HCT116 (cell line): ENCODE measurements around the gene UNC79. TPM values are rescaled to one million over a fixed set of nuclear protein-coding genes. Genes with fewer than 3 reads are reported as not detected.

Experiments
- ATAC-seq: fragments of 200-7000 bp; cut with Tn5 transposase; 2 replicates; pipeline ENCODE4 v1.9.1; 2020; ENCODE audit warnings: mild to moderate bottlenecking, moderate library complexity
- BruUV-seq: library from RNA; stranded (reverse); fragments of 400-500 nt; replicated peaks from 2 replicates; lab custom pipeline; 2021; lab: Mats Ljungman, UMichigan
- CTCF ChIA-PET: fragments of 300-600 bp; sonication (Branson Sonifier 250); formaldehyde crosslinking; loops from one replicate; lab custom pipeline; 2021; ENCODE audit warnings: antibody characterized with exemption; lab: Charles Lee
- POLR2A ChIA-PET: fragments of 300-600, 350-600 bp; sonication (Branson Sonifier 250); formaldehyde crosslinking; loops from one replicate; lab custom pipeline; 2021; ENCODE audit warnings: antibody characterized with exemption; lab: Charles Lee
- RAD21 ChIA-PET, 2 experiments: fragments of 300-600 bp; sonication (Branson Sonifier 250); formaldehyde crosslinking; loops; one replicate each; lab custom pipeline; 2023; ENCODE audit warnings: low total read pairs in 2 of 2; ENCODE audit not compliant: uncharacterized antibody in 2 of 2, unreplicated experiment in 2 of 2, low non-redundant PET in 1 of 2; lab: Charles Lee
- DNase-seq: peaks from one replicate; pipeline ENCODE4 v3.0.0-alpha.2; 2010; ENCODE audit warnings: low read depth, low spot score
- H2AFZ ChIP-seq: fragments of 200-600 bp; shearing (Covaris generic), sonication (generic); 2 replicates; pipeline ENCODE4 v1.6.1; 2017; ENCODE audit warnings: low read depth, mixed run types, mixed read lengths, antibody characterized with exemption, low read length; ENCODE audit not compliant: poor library complexity, severe bottlenecking
- H3K27ac ChIP-seq: 2 replicates; pipeline ENCODE4 v1.5.1; 2012; ENCODE audit warnings: low read depth, low read length
- H3K27me3 ChIP-seq: fragments of 200-600 bp; sonication (generic); 2 replicates; pipeline ENCODE4 v1.6.1; 2016; ENCODE audit warnings: mixed run types, low read length, mixed read lengths; ENCODE audit not compliant: insufficient read depth
- H3K36me3 ChIP-seq, 2 experiments: fragments of 200-500 bp in 1 of 2; fragments of 200-600 bp in 1 of 2; sonication (Bioruptor generic) in 1 of 2; sonication (generic) in 1 of 2; 2 replicates each; pipeline versions ENCODE4 v1.5.1 to v1.6.1; 2014 to 2016; ENCODE audit warnings: low read length in 2 of 2, inconsistent platforms in 1 of 2, mixed read lengths in 1 of 2, mixed run types in 1 of 2; ENCODE audit not compliant: insufficient read depth in 2 of 2, control insufficient read depth in 1 of 2
- H3K4me1 ChIP-seq, 2 experiments: fragments of 200-600 bp in 1 of 2; sonication (generic) in 1 of 2; 2 replicates each; pipeline versions ENCODE4 v1.5.1 to v1.6.1; 2012 to 2017; ENCODE audit warnings: low read length in 2 of 2, inconsistent platforms in 1 of 2, mild to moderate bottlenecking in 1 of 2, mixed read lengths in 1 of 2, mixed run types in 1 of 2, moderate library complexity in 1 of 2; ENCODE audit not compliant: insufficient read depth in 2 of 2, control insufficient read depth in 1 of 2
- H3K4me2 ChIP-seq: fragments of 200-600 bp; sonication (generic); 2 replicates; pipeline ENCODE4 v1.6.1; 2017; ENCODE audit warnings: mixed run types, low read length, mixed read lengths
- H3K4me3 ChIP-seq, 2 experiments: fragments of 200-600 bp in 1 of 2; sonication (generic) in 1 of 2; replicated peaks in 1 of 2; 2 replicates each; pipeline ENCODE4 v1.5.1; 2011 to 2016; ENCODE audit warnings: low read length in 2 of 2, control low read depth in 1 of 2, low read depth in 1 of 2, mild to moderate bottlenecking in 1 of 2, mixed read lengths in 1 of 2, mixed run types in 1 of 2
- H3K79me2 ChIP-seq: fragments of 200-600 bp; sonication (generic); 2 replicates; pipeline ENCODE4 v1.6.1; 2017; ENCODE audit warnings: mild to moderate bottlenecking, mixed run types, low read length, moderate library complexity, mixed read lengths; ENCODE audit not compliant: insufficient read depth
- H3K9ac ChIP-seq: fragments of 200-600 bp; sonication (generic); 2 replicates; pipeline ENCODE4 v1.6.1; 2016; ENCODE audit warnings: low read length, mixed read lengths
- H3K9me2 ChIP-seq: fragments of 200-600 bp; sonication (generic), shearing (Covaris generic); 2 replicates; pipeline ENCODE4 v1.6.1; 2017; ENCODE audit warnings: mixed run types, mild to moderate bottlenecking, moderate library complexity; ENCODE audit not compliant: insufficient read depth
- H3K9me3 ChIP-seq, 2 experiments: fragments of 200-500 bp in 1 of 2; fragments of 200-600 bp in 1 of 2; sonication (Bioruptor generic) in 1 of 2; sonication (generic) in 1 of 2; 2 replicates each; pipeline ENCODE4 v1.6.1; 2014 to 2017; ENCODE audit warnings: low read length in 2 of 2, mixed read lengths in 2 of 2, inconsistent platforms in 1 of 2, low read depth in 1 of 2, mild to moderate bottlenecking in 1 of 2, mixed run types in 1 of 2, moderate library complexity in 1 of 2; ENCODE audit not compliant: control insufficient read depth in 1 of 2, insufficient read depth in 1 of 2
- H4K20me1 ChIP-seq: fragments of 200-600 bp; sonication (generic), shearing (Covaris generic); 2 replicates; pipeline ENCODE4 v1.6.1; 2017; ENCODE audit warnings: mixed run types, mild to moderate bottlenecking, moderate library complexity; ENCODE audit not compliant: insufficient read depth
- CBX3 ChIP-seq: IDR thresholded peaks from 2 replicates; pipeline ENCODE4 v1.6.1; 2012; ENCODE audit warnings: low read depth
- CEBPB ChIP-seq: IDR thresholded peaks from 2 replicates; pipeline ENCODE4 v1.6.1; 2012; ENCODE audit warnings: low read depth
- ELF1 ChIP-seq: IDR thresholded peaks from 2 replicates; pipeline ENCODE4 v1.6.1; 2012; ENCODE audit warnings: low read depth, borderline replicate concordance
- FOSL1 ChIP-seq: IDR thresholded peaks from 2 replicates; pipeline ENCODE4 v1.6.1; 2012; ENCODE audit warnings: low read depth
- POLR2AphosphoS5 ChIP-seq: IDR thresholded peaks from 2 replicates; pipeline ENCODE4 v1.6.1; 2011; ENCODE audit warnings: mild to moderate bottlenecking, low read depth, low read length, moderate library complexity
- SIN3A ChIP-seq: IDR thresholded peaks from 2 replicates; pipeline ENCODE4 v1.6.1; 2012; ENCODE audit warnings: low read depth
- SP1 ChIP-seq: IDR thresholded peaks from 2 replicates; pipeline ENCODE4 v1.6.1; 2012; ENCODE audit warnings: low read depth
- TCF7L2 ChIP-seq: IDR thresholded peaks from 2 replicates; pipeline ENCODE4 v1.7.0; 2011; ENCODE audit warnings: borderline replicate concordance, inconsistent platforms; ENCODE audit not compliant: insufficient read depth, insufficient read length; ENCODE audit errors: extremely low read depth
- YY1 ChIP-seq: IDR thresholded peaks from 2 replicates; pipeline ENCODE4 v1.6.1; 2011; ENCODE audit warnings: low read length, low read depth, moderate library complexity, mild to moderate bottlenecking; ENCODE audit not compliant: insufficient replicate concordance; ENCODE audit errors: extremely low read depth
- ZBTB33 ChIP-seq: IDR thresholded peaks from 2 replicates; pipeline ENCODE4 v1.6.1; 2011; ENCODE audit warnings: mild to moderate bottlenecking, low read length, moderate library complexity; ENCODE audit not compliant: insufficient replicate concordance; ENCODE audit errors: extremely low read depth
- intact Hi-C: fragments of 100-400 bp; cut with micrococcal nuclease; formaldehyde crosslinking; loops from 2 replicates; pipeline ENCODE4 v1.10.0; 2022
- total RNA-seq: library from RNA; stranded (reverse); gene quantifications from one replicate; pipeline ENCODE4 v1.2.1, GENCODE V29; 2021; ENCODE audit not compliant: unreplicated experiment
- TF ChIP-seq, protein P1 (sequence below): IDR thresholded peaks from 2 replicates; pipeline ENCODE4 v1.6.1; 2012; ENCODE audit warnings: low read depth
- TF ChIP-seq, protein P2 (sequence below): IDR thresholded peaks from 2 replicates; pipeline ENCODE4 v1.6.1; 2012
- TF ChIP-seq, protein P3 (sequence below): IDR thresholded peaks from 2 replicates; pipeline ENCODE4 v1.6.1; 2012

UNC79 gene
- total RNA-seq, 1 experiment from 2014 or later, result 0.10 TPM

- Histone ChIP-seq H3K36me3 (no peaks in the 10 kb centered on the region), H3K4me2 (no peak overlapping the region), H2AFZ (no peak overlapping the region), H3K27ac (no peak overlapping the region), H4K20me1 (no peaks in the 10 kb centered on the region), H3K9me2 (no peaks in the 10 kb centered on the region), H3K9ac (no peak overlapping the region), H3K27me3 (no peaks in the 10 kb centered on the region), H3K4me1 (peaks cover 0 to 4% of the 10 kb centered on the region in 2 experiments; a peak in 1 of 4 replicates), H3K79me2 (no peaks in the 10 kb centered on the region), H3K4me3 (no peak overlapping the region), H3K9me3 (no peaks in the 10 kb centered on the region)
- intact Hi-C loops, result no loop called here
- RAD21 ChIA-PET, result no interaction called here
- ATAC-seq, result no peak
- CTCF ChIA-PET, result no interaction called here
- BruUV-seq, result no TSS peak
- POLR2A ChIA-PET, result no interaction called here
- DNase-seq, result no peak
- TF ChIP-seq CBX3, result no peak
- no peak for TF ChIP-seq SIN3A
- no peak for TF ChIP-seq TCF7L2
- TF ChIP-seq ELF1, result no peak
- TF ChIP-seq SP1, result no peak
- no peak for TF ChIP-seq YY1
- TF ChIP-seq FOSL1, result no peak
- TF ChIP-seq, protein P1, sequence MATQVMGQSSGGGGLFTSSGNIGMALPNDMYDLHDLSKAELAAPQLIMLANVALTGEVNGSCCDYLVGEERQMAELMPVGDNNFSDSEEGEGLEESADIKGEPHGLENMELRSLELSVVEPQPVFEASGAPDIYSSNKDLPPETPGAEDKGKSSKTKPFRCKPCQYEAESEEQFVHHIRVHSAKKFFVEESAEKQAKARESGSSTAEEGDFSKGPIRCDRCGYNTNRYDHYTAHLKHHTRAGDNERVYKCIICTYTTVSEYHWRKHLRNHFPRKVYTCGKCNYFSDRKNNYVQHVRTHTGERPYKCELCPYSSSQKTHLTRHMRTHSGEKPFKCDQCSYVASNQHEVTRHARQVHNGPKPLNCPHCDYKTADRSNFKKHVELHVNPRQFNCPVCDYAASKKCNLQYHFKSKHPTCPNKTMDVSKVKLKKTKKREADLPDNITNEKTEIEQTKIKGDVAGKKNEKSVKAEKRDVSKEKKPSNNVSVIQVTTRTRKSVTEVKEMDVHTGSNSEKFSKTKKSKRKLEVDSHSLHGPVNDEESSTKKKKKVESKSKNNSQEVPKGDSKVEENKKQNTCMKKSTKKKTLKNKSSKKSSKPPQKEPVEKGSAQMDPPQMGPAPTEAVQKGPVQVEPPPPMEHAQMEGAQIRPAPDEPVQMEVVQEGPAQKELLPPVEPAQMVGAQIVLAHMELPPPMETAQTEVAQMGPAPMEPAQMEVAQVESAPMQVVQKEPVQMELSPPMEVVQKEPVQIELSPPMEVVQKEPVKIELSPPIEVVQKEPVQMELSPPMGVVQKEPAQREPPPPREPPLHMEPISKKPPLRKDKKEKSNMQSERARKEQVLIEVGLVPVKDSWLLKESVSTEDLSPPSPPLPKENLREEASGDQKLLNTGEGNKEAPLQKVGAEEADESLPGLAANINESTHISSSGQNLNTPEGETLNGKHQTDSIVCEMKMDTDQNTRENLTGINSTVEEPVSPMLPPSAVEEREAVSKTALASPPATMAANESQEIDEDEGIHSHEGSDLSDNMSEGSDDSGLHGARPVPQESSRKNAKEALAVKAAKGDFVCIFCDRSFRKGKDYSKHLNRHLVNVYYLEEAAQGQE, result no peak
- TF ChIP-seq, protein P2, sequence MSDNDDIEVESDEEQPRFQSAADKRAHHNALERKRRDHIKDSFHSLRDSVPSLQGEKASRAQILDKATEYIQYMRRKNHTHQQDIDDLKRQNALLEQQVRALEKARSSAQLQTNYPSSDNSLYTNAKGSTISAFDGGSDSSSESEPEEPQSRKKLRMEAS, result no peak
- TF ChIP-seq, protein P3, sequence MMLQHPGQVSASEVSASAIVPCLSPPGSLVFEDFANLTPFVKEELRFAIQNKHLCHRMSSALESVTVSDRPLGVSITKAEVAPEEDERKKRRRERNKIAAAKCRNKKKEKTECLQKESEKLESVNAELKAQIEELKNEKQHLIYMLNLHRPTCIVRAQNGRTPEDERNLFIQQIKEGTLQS, result no peak
- no peak for TF ChIP-seq ZBTB33
- no peak for TF ChIP-seq CEBPB
- TF ChIP-seq POLR2AphosphoS5, result no peak
Measured at GRCh38 chr14:93713726-93714405, 283.1 kb downstream of the UNC79 start.
